OCI-LY7 (cell line): ENCODE data around the gene ADAM22.

Source experiments
- CTCF ChIP-seq: fragments of 200-600 bp; sonication (generic); conservative IDR thresholded peaks from 2 replicates; pipeline ENCODE4 v1.5.1; 2014; ENCODE audit warnings: mild to moderate bottlenecking, antibody characterized with exemption, low read length, moderate library complexity, mixed read lengths
- EZH2phosphoT487 ChIP-seq: fragments of 200-600 bp; sonication (generic); IDR thresholded peaks from 2 replicates; pipeline ENCODE4 v1.6.1; 2018; ENCODE audit warnings: low read depth, borderline replicate concordance, mild to moderate bottlenecking, mixed run types, antibody characterized with exemption, low read length, moderate library complexity, mixed read lengths

GRCh38 chr7:88141953-88142352 lies 207.9 kb downstream of the ADAM22 start:
- no peak for TF ChIP-seq CTCF
- no peak for TF ChIP-seq EZH2phosphoT487
